Measurements from ENCODE around the gene IL3RA.
"Not testable (repeated sequence)": the region's sequence is repeated elsewhere in the genome, so short reads cannot be mapped to it uniquely, and the experiment has no call there.

The IL3RA gene

GRCh38 chrX:1332433-1332832, 4.2 kb upstream of the IL3RA start:
- DNase-seq: not testable (repeated sequence)

- DNase-seq: no peak
Observed at GRCh38 chrX:1334854-1335253, 1.7 kb upstream of the IL3RA start.

GRCh38 chrX:1336948-1337779, 579 bp downstream of the IL3RA start:
- no peak for DNase-seq

- DNase-seq: no peak
Observed at GRCh38 chrX:1341545-1342184, 5.1 kb downstream of the IL3RA start.

GRCh38 chrX:1349606-1350005, 13.0 kb downstream of the IL3RA start:
- not testable (repeated sequence) for DNase-seq

- DNase-seq: no peak
Observed at GRCh38 chrX:1351981-1352714, 15.6 kb downstream of the IL3RA start.

GRCh38 chrX:1354036-1355019, 17.7 kb downstream of the IL3RA start:
- DNase-seq: no peak

- no peak for DNase-seq
Observed at GRCh38 chrX:1355131-1356046, 18.8 kb downstream of the IL3RA start.

- no peak for DNase-seq
Observed at GRCh38 chrX:1357993-1358392, 21.4 kb downstream of the IL3RA start.

GRCh38 chrX:1358793-1359476, 22.4 kb downstream of the IL3RA start:
- no peak for DNase-seq

GRCh38 chrX:1359477-1359873, 22.9 kb downstream of the IL3RA start:
- no peak for DNase-seq

GRCh38 chrX:1360171-1360570, 23.6 kb downstream of the IL3RA start:
- DNase-seq: no peak

GRCh38 chrX:1361275-1361674, 24.7 kb downstream of the IL3RA start:
- DNase-seq: no peak

GRCh38 chrX:1361910-1362309, 25.3 kb downstream of the IL3RA start:
- DNase-seq: no peak

GRCh38 chrX:1366363-1366762, 29.8 kb downstream of the IL3RA start:
- not testable (repeated sequence) for DNase-seq

- DNase-seq: no peak
Observed at GRCh38 chrX:1368385-1368698, 31.8 kb downstream of the IL3RA start.

GRCh38 chrX:1378306-1378759, 41.7 kb downstream of the IL3RA start:
- no peak for DNase-seq

GRCh38 chrX:1380672-1381233, 44.2 kb downstream of the IL3RA start:
- DNase-seq: no peak

GRCh38 chrX:1384658-1385252, 48.2 kb downstream of the IL3RA start:
- no peak for DNase-seq
